HG03159 (cell line): ENCODE results near the gene RPL13A.
A peak's percentile ranks its signal among the peaks of the same experiment; 100 is the strongest.

Experiments used
- ATAC-seq: cut with Tn5 transposase; IDR thresholded peaks from one replicate; pipeline ENCODE4 v1.9.1; 2021; ENCODE audit warnings: mild to moderate bottlenecking, moderate library complexity; ENCODE audit not compliant: unreplicated experiment

RPL13A gene

GRCh38 chr19:49502866-49503581 lies 15.6 kb downstream of the RPL13A start:
- no peak for ATAC-seq

- ATAC-seq: no peak
Observed at GRCh38 chr19:49503582-49503962, 16.2 kb downstream of the RPL13A start.

GRCh38 chr19:49506575-49507105 lies 19.2 kb downstream of the RPL13A start:
- ATAC-seq: no peak

GRCh38 chr19:49507803-49508494 lies 20.5 kb downstream of the RPL13A start:
- ATAC-seq: no peak

- ATAC-seq: no peak
Observed at GRCh38 chr19:49512970-49513745, 25.8 kb downstream of the RPL13A start.

GRCh38 chr19:49513746-49514118 lies 26.3 kb downstream of the RPL13A start:
- no peak for ATAC-seq

GRCh38 chr19:49514151-49514550 lies 26.7 kb downstream of the RPL13A start:
- ATAC-seq: no peak

- no peak for ATAC-seq
Observed at GRCh38 chr19:49515767-49516166, 28.4 kb downstream of the RPL13A start.

- no peak for ATAC-seq
Observed at GRCh38 chr19:49518033-49518432, 30.6 kb downstream of the RPL13A start.

GRCh38 chr19:49520705-49521319 lies 33.4 kb downstream of the RPL13A start:
- ATAC-seq: no peak

GRCh38 chr19:49524812-49525455 lies 37.5 kb downstream of the RPL13A start:
- ATAC-seq: no peak

GRCh38 chr19:49528211-49528771 lies 40.9 kb downstream of the RPL13A start:
- ATAC-seq: no peak

- no peak for ATAC-seq
Observed at GRCh38 chr19:49530708-49531107, 43.3 kb downstream of the RPL13A start.

GRCh38 chr19:49533551-49534488 lies 46.4 kb downstream of the RPL13A start:
- ATAC-seq: peak; percentile 75

GRCh38 chr19:49534632-49535385 lies 47.4 kb downstream of the RPL13A start:
- no peak for ATAC-seq

- no peak for ATAC-seq
Observed at GRCh38 chr19:49536921-49537462, 49.6 kb downstream of the RPL13A start.

GRCh38 chr19:49538643-49539042 lies 51.2 kb downstream of the RPL13A start:
- ATAC-seq: no peak
